G401 (cell line): ENCODE data around the gene EEF1AKMT3. TPM values are rescaled to one million over a fixed set of nuclear protein-coding genes. Genes with fewer than 3 reads are reported as not detected.
"Not testable (repeated sequence)": the region's sequence is repeated elsewhere in the genome, so short reads cannot be mapped to it uniquely, and the experiment has no call there.

ENCODE experiments used
- DNase-seq: peaks from one replicate; pipeline ENCODE4 v3.0.0-alpha.2; 2015; ENCODE audit warnings: low spot score
- in situ Hi-C: cut with HindIII; loops from 2 replicates; pipeline ENCODE4 v1.10.0; 2016; ENCODE audit warnings: low sequenced_read_pairs, mixed read lengths
- total RNA-seq: library from RNA; depleted of rRNA; stranded (reverse); fragments of >200 nt; shearing (Covaris generic); gene quantifications from 2 replicates; pipeline ENCODE4 v1.2.3, GENCODE V29; 2014

Gene EEF1AKMT3
- total RNA-seq, 1 experiment from 2014 or later = 7.0 TPM

DNA sequence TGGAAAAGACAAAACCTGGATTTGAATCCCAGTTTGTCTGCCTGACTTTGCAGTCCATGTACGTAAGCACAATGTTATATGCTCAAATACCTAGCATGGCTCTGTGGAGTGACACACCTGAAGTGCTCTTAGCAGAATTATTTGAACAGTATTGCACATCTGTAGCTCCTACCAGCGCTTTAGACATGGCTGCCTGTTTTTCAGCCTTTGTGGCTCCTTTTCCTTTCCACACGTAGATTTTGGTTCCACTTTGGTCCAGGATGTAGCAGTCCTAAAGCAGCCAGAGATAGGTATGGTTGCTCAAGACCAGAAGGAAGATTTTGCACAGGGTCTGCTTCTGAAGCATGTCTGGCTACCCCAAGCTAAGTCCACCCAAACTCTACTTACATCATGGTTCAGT lies 37.0 kb downstream of the EEF1AKMT3 start:
- in situ Hi-C loops = no loop called here

DNA sequence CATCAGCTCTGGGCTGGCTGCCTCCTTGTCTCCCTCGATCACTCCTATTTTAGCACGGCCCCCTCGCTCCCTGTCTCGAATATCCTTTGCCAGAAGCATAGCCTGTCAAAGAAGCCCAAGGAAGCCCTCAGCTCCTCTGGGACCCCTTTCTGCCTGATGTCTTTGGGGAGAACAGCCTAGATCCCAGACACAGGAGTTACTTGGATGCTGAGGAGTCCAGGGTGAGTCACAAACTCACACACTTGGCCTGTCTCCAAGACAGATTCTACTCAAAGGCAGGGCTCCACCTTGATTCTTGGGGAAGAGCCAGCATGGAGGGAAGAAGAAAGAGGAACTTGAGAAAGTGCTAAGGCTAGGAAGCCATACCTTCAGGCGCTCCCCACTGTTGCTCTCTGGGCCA lies 38.0 kb downstream of the EEF1AKMT3 start:
- DNase-seq = no peak
- in situ Hi-C loops = no loop called here

More for the DNA sequence above, 37.0 kb downstream of the EEF1AKMT3 start:
- no peak for DNase-seq

- no peak for DNase-seq
- in situ Hi-C loops = no loop called here
Observed at GRCh38 chr12:57811028-57811755, 38.8 kb downstream of the EEF1AKMT3 start.

DNA sequence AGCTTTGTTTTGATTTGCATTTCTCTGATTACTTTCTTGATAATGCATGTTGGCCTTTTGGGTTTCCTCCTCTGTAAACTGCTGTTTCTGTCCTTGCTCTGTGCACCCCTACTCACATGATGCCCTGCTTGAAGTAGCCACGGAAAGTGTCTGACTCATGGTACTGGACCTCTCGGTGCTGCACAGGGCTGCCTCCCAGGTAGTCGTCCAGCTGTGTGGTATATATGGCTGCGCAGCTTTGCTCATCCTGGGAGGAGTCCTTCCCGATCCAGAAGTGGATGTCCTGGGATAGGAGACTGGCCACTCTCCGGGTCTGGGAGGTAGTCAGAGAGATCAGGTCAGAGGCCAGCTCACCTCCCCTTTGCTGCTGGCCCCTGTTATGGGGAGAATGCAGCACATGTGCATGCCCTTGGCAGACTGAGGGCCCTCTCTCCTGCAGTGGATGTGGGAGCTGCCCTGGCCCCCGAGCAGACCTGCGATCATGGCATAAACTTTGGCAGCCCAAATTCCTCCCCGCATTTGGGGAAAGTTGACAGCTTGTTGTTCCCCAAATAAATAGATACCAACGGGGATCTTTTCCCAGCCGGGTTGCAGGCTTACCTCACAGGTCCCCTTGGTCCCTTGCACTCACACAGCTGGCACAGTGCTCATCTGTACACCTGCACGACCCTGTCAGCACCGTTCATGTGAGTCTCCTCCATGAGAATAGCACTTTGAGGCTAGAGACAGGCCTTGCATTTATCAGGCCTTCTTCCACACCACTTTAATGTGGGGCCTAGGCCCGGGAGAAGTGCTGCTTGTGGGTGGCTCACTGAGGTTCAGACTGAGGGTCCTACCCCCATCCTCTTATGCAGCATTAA lies 40.9 kb downstream of the EEF1AKMT3 start:
- in situ Hi-C loops = no loop called here
- no peak for DNase-seq

DNA sequence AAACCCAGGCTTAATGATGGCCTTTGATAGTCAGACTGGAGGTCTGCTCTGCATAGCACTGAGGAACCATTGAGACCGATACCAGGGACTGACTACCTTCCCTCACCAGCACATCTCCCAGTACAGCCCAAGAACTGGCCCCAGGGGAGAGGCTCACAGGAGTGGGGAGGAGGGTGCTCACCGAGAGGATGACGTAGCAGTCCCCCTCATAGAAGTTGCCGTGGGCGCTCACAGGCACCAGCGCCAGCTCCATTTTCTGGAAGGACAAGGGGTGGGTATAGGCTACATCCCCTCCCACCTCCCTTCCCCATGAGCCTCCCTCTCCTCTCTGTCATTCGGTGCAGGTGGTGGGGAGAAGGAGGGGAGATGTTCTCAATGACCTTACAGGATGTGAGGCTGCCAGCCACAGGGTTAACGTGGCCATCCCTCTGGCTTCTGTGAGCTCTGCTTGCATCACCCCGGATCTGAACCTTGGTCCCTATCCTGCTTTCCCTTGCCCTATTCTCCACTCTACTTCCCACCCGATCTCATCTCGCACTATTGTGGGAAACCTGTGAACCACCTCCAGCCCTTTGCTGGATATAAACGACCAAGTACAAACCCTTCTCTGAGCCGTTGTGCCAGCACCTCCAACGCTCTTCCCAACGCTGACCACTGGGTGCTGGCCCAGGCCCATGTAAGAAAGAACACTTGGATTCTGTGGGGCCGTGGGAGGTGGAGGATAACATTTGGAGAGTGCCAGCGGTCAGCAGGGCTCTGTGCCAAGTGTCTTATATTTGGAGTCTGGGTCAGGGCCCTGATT lies 41.8 kb downstream of the EEF1AKMT3 start:
- no peak for DNase-seq
- in situ Hi-C loops = no loop called here

- DNase-seq = peak; percentile 62
- in situ Hi-C loops = no loop called here
Observed at GRCh38 chr12:57815177-57816000, 43.0 kb downstream of the EEF1AKMT3 start.

DNA sequence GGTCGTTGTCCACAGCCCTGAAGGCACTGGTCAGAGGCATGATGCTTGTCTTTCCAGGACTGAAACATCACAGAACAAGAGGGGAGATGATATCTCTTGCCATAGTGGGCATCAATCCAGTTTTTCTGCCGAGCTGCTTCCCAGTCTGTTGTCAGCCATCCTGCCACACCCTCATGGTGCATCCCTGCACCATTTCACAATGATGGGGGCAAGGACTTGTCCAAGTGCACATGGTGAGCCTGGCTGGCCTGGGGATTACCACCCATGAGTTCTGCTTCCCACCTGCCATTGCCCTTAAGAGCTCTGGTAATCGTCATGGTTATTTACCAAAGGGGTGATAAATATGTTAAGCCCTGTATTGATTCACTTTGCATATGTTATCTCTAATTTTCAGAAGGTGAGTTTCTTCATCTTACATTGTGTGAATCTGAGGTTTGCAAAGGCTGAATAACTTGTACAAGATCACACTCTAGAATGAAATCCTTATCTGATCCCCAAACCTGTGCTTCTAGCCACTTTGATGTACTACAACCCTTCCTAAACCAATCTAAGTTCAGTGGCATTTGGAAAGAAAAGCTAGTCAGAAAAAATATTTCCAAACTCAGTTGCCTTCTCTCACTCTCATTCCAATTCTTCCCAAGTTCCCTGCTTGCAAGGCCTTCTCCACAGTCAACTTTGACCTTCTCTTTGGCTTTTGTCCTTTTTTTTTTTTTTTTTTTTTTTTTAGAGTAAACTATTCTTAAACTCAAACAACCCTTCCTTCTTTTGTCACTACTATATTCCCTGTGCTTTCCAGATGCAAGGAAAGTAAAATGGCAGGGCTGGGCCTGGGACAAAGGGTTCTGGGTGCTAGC lies 43.8 kb downstream of the EEF1AKMT3 start:
- in situ Hi-C loops = no loop called here
- DNase-seq = no peak

DNA sequence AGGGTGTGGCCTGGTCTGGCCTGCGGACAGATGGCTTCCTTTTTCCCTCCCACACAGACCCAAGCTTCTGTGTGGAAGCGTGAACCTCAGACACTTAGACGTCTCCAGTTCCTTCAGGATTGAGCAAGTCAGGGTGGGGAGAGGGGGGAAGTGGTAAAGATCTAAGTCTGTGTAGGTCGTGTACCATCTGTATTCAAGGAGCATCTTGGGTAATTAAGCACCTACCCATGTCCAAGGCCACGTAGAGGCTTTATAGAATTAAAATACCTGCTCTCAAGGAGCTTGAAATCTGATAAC lies 44.4 kb downstream of the EEF1AKMT3 start:
- in situ Hi-C loops = no loop called here
- DNase-seq = no peak

DNA sequence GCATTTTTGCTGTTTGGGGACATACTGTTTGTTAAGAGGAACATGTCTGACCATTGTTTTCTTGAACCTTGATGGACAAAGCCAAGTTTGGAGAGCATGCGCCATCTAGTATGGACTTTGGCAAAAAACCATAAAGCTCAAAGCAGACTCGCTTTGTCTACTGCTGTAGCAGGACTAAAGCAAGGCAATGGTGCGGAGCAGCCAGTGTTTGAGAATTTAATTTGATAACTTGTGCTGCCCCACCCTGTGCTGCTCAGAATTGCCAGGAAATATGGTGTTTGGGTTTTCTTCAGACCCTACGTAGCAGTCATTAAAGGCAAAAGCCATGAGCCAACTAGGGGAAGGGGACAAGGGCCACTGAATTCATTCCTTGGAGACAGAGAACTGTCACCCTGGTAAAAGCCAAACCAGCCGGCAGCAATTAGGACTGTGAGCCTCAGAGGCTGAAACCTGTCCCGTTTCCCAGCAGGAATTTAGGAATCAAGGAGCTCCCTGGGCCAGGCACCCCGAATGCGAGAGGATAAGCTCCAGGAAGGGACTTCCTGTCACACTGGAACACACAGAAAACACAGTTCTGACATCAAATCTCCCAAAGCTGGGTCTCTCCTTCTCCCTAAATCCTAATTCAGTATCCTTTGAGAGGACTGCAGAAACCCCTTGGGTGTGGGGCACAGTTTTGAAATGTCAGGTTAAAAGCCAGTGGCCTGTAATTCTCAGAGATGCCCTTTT lies 45.0 kb downstream of the EEF1AKMT3 start:
- in situ Hi-C loops = no loop called here

GRCh38 chr12:57817990-57818331 lies 45.5 kb downstream of the EEF1AKMT3 start:
- DNase-seq, in situ Hi-C loops: not testable (repeated sequence)

More for the DNA sequence above, 45.0 kb downstream of the EEF1AKMT3 start:
- DNase-seq = no peak

DNA sequence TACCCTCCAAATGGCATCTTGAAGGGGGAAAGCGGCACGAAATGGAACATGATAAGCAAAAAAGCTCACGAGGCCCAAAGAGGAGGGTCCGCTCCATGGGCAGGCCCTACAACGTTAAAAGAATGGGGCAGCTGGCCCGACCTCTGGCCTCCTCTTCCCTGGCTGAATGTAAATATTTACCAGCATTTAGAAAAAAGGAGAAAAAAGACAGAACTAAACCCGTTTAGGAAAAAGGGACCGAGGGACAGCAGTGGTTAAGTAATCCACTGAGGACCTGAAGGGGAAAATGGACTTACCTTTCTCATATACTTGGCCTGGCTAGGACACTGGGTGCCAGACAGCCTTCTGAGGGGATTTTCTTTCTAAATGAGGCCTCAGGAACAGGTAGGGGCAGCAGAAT lies 47.7 kb downstream of the EEF1AKMT3 start:
- DNase-seq, in situ Hi-C loops: not testable (repeated sequence)

- in situ Hi-C loops, DNase-seq: not testable (repeated sequence)
Observed at GRCh38 chr12:57821015-57821414, 48.6 kb downstream of the EEF1AKMT3 start.

DNA sequence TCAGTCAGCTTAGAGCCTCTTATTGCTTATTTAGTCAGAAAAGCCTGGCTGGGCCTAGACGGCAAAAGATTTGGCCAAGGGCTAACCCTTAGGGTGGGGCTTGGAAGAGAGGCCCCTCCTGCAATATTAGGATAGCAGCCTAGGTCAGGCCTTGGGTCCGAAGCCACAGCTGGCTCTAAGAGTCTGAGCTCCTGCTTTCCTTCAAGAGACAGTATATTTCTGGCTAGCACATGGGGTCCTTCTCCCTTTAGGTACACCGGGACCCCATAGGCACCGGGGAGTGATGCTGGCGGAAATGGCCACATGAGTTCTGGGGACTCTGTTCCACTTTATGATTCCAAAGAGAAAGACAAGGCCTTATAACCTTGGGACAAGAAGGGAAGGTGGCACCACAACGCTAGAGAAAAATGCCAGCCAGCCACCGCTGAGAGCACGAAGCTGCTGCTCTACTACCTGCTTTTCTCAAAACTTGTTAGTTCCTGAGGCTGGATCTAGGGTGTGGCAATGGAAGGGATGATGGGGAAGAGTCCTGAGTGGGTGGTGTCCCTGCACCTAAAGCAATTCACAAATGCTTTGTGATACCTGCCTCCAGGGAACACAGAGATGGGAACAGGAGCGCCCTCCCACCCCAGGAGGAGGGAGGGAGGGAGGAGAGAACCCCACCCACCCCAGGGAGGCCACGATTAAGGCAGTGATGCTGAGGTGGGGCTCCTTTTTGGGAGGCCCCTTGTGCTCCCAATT lies 49.2 kb downstream of the EEF1AKMT3 start:
- in situ Hi-C loops = no loop called here
- no peak for DNase-seq

DNA sequence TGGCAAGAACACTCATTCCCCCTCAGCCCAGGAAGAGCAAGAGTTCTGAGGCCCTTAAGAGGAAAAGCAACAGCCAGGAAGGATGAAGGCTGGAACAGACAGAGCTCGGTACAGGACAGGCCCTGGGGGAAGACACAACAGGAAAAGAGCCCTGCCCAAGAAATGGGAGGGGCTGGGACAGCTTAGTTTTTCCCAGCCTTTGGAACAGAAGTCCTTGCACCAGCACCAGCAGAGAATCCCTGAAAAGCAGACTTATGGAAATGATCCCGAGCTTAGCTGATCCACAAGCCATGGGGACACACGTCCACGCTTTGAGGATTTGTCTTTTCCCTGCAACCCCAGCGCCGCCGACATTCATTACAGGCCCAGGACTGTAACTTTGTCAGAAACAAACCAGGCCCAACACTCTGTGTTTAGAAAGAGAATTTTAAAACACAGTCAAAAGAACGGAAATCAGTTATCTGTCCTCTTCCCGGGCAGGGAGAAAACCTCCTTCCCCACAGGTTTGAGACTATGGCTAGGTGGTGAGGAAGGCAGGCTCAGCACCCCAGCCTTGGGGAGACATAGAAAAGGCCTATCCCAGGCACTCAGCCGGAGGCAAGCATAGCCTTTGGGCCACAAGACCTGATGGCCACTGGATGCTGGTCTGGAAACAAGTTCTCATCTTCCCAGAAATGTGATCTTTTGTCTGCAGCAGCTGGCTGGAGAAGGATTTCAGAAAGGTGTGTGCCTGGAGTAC lies 50.1 kb downstream of the EEF1AKMT3 start:
- no peak for DNase-seq
- in situ Hi-C loops = no loop called here

GRCh38 chr12:57823131-57823907 lies 50.9 kb downstream of the EEF1AKMT3 start:
- in situ Hi-C loops = no loop called here
- no peak for DNase-seq
